H9 (cell line): Measurements from ENCODE around the gene GALNT13. TPM values are rescaled to one million over a fixed set of nuclear protein-coding genes. Genes with fewer than 3 reads are reported as not detected.

Experiments
- DNase-seq: peaks from one replicate; pipeline ENCODE4 v3.0.0-alpha.2; 2017
- H2AFZ ChIP-seq: one replicate; pipeline ENCODE4 v1.6.1; 2013; ENCODE audit warnings: mild to moderate bottlenecking, low read length, control low read depth, moderate library complexity
- H2AK5ac ChIP-seq: 2 replicates; pipeline ENCODE4 v1.6.1; 2013; ENCODE audit warnings: low read length, control low read depth, mixed read lengths; ENCODE audit not compliant: insufficient read length
- H2BK120ac ChIP-seq: one replicate; pipeline ENCODE4 v1.6.1; 2013; ENCODE audit warnings: low read depth, mild to moderate bottlenecking, low read length, control low read depth, inconsistent platforms; ENCODE audit not compliant: poor library complexity, severe bottlenecking
- H2BK12ac ChIP-seq: 2 replicates; pipeline ENCODE4 v1.6.1; 2013; ENCODE audit warnings: low read length, control low read depth, mixed read lengths, low read depth; ENCODE audit not compliant: insufficient read length
- H2BK15ac ChIP-seq: 2 replicates; pipeline ENCODE4 v1.6.1; 2013; ENCODE audit warnings: low read depth, low read length, control low read depth
- H2BK20ac ChIP-seq: one replicate; pipeline ENCODE4 v1.6.1; 2013; ENCODE audit warnings: low read depth, mild to moderate bottlenecking, low read length, control low read depth, inconsistent platforms; ENCODE audit not compliant: poor library complexity, severe bottlenecking
- H2BK5ac ChIP-seq: 2 replicates; pipeline ENCODE4 v1.6.1; 2013; ENCODE audit warnings: low read length, control low read depth, mixed read lengths; ENCODE audit not compliant: insufficient read length
- H3K14ac ChIP-seq: 2 replicates; pipeline ENCODE4 v1.6.1; 2013; ENCODE audit warnings: low read length, control low read depth; ENCODE audit not compliant: insufficient read depth
- H3K18ac ChIP-seq: 2 replicates; pipeline ENCODE4 v1.6.1; 2013; ENCODE audit warnings: low read depth, mild to moderate bottlenecking, mixed read lengths, low read length, control low read depth; ENCODE audit not compliant: insufficient read length
- H3K23ac ChIP-seq: 2 replicates; pipeline ENCODE4 v1.6.1; 2013; ENCODE audit warnings: low read length, control low read depth, mixed read lengths, low read depth; ENCODE audit not compliant: insufficient read length
- H3K23me2 ChIP-seq: 2 replicates; pipeline ENCODE4 v1.6.1; 2013; ENCODE audit warnings: low read depth, mild to moderate bottlenecking, mixed read lengths, low read length, control low read depth; ENCODE audit not compliant: insufficient read length, poor library complexity, severe bottlenecking
- H3K27ac ChIP-seq: 2 replicates; pipeline ENCODE4 v1.5.1; 2013; ENCODE audit warnings: low read length, control low read depth, mixed read lengths, low read depth; ENCODE audit not compliant: insufficient read length
- H3K27me3 ChIP-seq: 2 replicates; pipeline ENCODE4 v1.6.1; 2013; ENCODE audit warnings: low read length, control low read depth, inconsistent platforms; ENCODE audit not compliant: insufficient read depth
- H3K4ac ChIP-seq: 2 replicates; pipeline ENCODE4 v1.6.1; 2013; ENCODE audit warnings: low read depth, mild to moderate bottlenecking, control low read depth, inconsistent platforms, low read length, moderate library complexity
- H3K4me1 ChIP-seq: 2 replicates; pipeline ENCODE4 v1.6.1; 2013; ENCODE audit warnings: low read length, control low read depth, inconsistent platforms; ENCODE audit not compliant: insufficient read depth
- H3K4me2 ChIP-seq: 2 replicates; pipeline ENCODE4 v1.6.1; 2013; ENCODE audit warnings: low read length, control low read depth, mixed read lengths; ENCODE audit not compliant: insufficient read length, insufficient read depth
- H3K56ac ChIP-seq: 2 replicates; pipeline ENCODE4 v1.6.1; 2013; ENCODE audit warnings: low read depth, mild to moderate bottlenecking, mixed read lengths, low read length, control low read depth; ENCODE audit not compliant: insufficient read length
- H3K79me1 ChIP-seq: 2 replicates; pipeline ENCODE4 v1.6.1; 2013; ENCODE audit warnings: low read depth, mild to moderate bottlenecking, moderate library complexity, low read length, control low read depth, inconsistent platforms; ENCODE audit not compliant: insufficient read depth, poor library complexity, severe bottlenecking
- H3K79me2 ChIP-seq: 2 replicates; pipeline ENCODE4 v1.6.1; 2013; ENCODE audit warnings: low read length, control low read depth, inconsistent platforms; ENCODE audit not compliant: insufficient read depth
- H3K9ac ChIP-seq: 2 replicates; pipeline ENCODE4 v1.6.1; 2013; ENCODE audit warnings: low read length, control low read depth, mixed read lengths; ENCODE audit not compliant: insufficient read length; ENCODE audit errors: extremely low read depth
- H3K9me3 ChIP-seq: one replicate; pipeline ENCODE4 v1.6.1; 2013; ENCODE audit warnings: low read depth, low read length, inconsistent platforms; ENCODE audit not compliant: control insufficient read depth
- H3T11ph ChIP-seq: one replicate; pipeline ENCODE4 v1.6.1; 2013; ENCODE audit warnings: mild to moderate bottlenecking, low read length, control low read depth, inconsistent platforms
- H4K20me1 ChIP-seq: one replicate; pipeline ENCODE4 v1.6.1; 2013; ENCODE audit not compliant: control insufficient read depth, insufficient read length, insufficient read depth
- H4K5ac ChIP-seq: 2 replicates; pipeline ENCODE4 v1.6.1; 2013; ENCODE audit warnings: low read depth, mild to moderate bottlenecking, mixed read lengths, low read length, control low read depth; ENCODE audit not compliant: insufficient read length
- H4K8ac ChIP-seq: replicated peaks from 2 replicates; pipeline ENCODE4 v1.6.1; 2013; ENCODE audit warnings: low read length, control low read depth, mixed read lengths, low read depth; ENCODE audit not compliant: insufficient read length
- H4K91ac ChIP-seq: 2 replicates; pipeline ENCODE4 v1.6.1; 2013; ENCODE audit warnings: low read depth, mild to moderate bottlenecking, moderate library complexity, mixed read lengths, low read length, control low read depth; ENCODE audit not compliant: insufficient read length
- H3K27ac Mint-ChIP-seq, 3 experiments: 2 replicates in 2 of 3; 3 replicates in 1 of 3; pipeline ENCODE4 v1.8.0; 2020 to 2021; ENCODE audit warnings: mixed read lengths in 3 of 3, mild to moderate bottlenecking in 1 of 3, moderate library complexity in 1 of 3
- H3K27me3 Mint-ChIP-seq: 2 replicates; pipeline ENCODE4 v1.8.0; 2021; ENCODE audit warnings: low read depth, mild to moderate bottlenecking, moderate library complexity, mixed read lengths
- H3K36me3 Mint-ChIP-seq, 3 experiments: 2 replicates in 2 of 3; 3 replicates in 1 of 3; pipeline ENCODE4 v1.8.0; 2020 to 2021; ENCODE audit warnings: low read depth in 3 of 3, mixed read lengths in 3 of 3; ENCODE audit not compliant: insufficient read depth in 1 of 3
- H3K4me1 Mint-ChIP-seq, 2 experiments: 2 replicates each; pipeline ENCODE4 v1.8.0; 2020; ENCODE audit warnings: mixed read lengths in 2 of 2
- H3K4me3 Mint-ChIP-seq, 2 experiments: 2 replicates in 1 of 2; 3 replicates in 1 of 2; pipeline ENCODE4 v1.8.0; 2020 to 2021; ENCODE audit warnings: mild to moderate bottlenecking in 2 of 2, mixed read lengths in 2 of 2, moderate library complexity in 1 of 2
- H3K9me3 Mint-ChIP-seq, 2 experiments: 2 replicates in 1 of 2; 3 replicates in 1 of 2; pipeline ENCODE4 v1.8.0; 2020; ENCODE audit warnings: mild to moderate bottlenecking in 2 of 2, mixed read lengths in 2 of 2, moderate library complexity in 1 of 2
- CTCF ChIP-seq: fragments of 200-600 bp; sonication (generic); conservative IDR thresholded peaks from 3 replicates; pipeline ENCODE4 v1.8.0; 2021; ENCODE audit warnings: antibody characterized with exemption, mild to moderate bottlenecking
- total RNA-seq: library from RNA; stranded (reverse); gene quantifications from 2 replicates; pipeline ENCODE4 v1.2.1, GENCODE V29; 2021

GALNT13 gene
- total RNA-seq, 1 experiment from 2014 or later = 6.6 TPM

- H3K79me2 ChIP-seq = no peaks in the 10 kb centered on the region
- H2BK12ac ChIP-seq = no peak overlapping the region
- H4K8ac ChIP-seq = no peak overlapping the region
- no peaks in the 10 kb centered on the region for H3K23me2 ChIP-seq
- H4K5ac ChIP-seq = no peak overlapping the region
- H3T11ph ChIP-seq = no peak overlapping the region
- Mint-ChIP-seq H3K36me3 (no peaks in the 10 kb centered on the region), H3K4me3 (no peak overlapping the region), H3K27me3 (no peaks in the 10 kb centered on the region), H3K4me1 (peaks cover 19 to 20% of the 10 kb centered on the region in 2 experiments), H3K27ac (no peak overlapping the region), H3K9me3 (no peaks in the 10 kb centered on the region)
- no peak overlapping the region for H2BK5ac ChIP-seq
- DNase-seq = no peak
- H3K14ac ChIP-seq = no peak overlapping the region
- no peak overlapping the region for H3K56ac ChIP-seq
- no peaks in the 10 kb centered on the region for H3K4me1 ChIP-seq
- H3K79me1 ChIP-seq = no peaks in the 10 kb centered on the region
- no peak overlapping the region for H2BK120ac ChIP-seq
- no peak for TF ChIP-seq CTCF
- H3K27me3 ChIP-seq = no peaks in the 10 kb centered on the region
- no peak overlapping the region for H2BK20ac ChIP-seq
- no peak overlapping the region for H3K4ac ChIP-seq
- no peak overlapping the region for H2AK5ac ChIP-seq
- no peaks in the 10 kb centered on the region for H3K9me3 ChIP-seq
- no peak overlapping the region for H3K18ac ChIP-seq
- no peak overlapping the region for H3K27ac ChIP-seq
- H2AFZ ChIP-seq = no peak overlapping the region
- H3K4me2 ChIP-seq = no peak overlapping the region
- no peak overlapping the region for H4K91ac ChIP-seq
- H4K20me1 ChIP-seq = no peaks in the 10 kb centered on the region
- H2BK15ac ChIP-seq = no peak overlapping the region
- H3K23ac ChIP-seq = no peak overlapping the region
- no peak overlapping the region for H3K9ac ChIP-seq
Observed at GRCh38 chr2:153886833-153887232, 15.1 kb downstream of the GALNT13 start.
